Measurements from ENCODE around the gene TTC22. TPM values are rescaled to one million over a fixed set of nuclear protein-coding genes. Genes with fewer than 3 reads are reported as not detected.

Gene TTC22
- total RNA-seq, 8 experiments from 2014 or later, result 0.27 to 2.4 (median 0.62) TPM; not detected in 2

DNA sequence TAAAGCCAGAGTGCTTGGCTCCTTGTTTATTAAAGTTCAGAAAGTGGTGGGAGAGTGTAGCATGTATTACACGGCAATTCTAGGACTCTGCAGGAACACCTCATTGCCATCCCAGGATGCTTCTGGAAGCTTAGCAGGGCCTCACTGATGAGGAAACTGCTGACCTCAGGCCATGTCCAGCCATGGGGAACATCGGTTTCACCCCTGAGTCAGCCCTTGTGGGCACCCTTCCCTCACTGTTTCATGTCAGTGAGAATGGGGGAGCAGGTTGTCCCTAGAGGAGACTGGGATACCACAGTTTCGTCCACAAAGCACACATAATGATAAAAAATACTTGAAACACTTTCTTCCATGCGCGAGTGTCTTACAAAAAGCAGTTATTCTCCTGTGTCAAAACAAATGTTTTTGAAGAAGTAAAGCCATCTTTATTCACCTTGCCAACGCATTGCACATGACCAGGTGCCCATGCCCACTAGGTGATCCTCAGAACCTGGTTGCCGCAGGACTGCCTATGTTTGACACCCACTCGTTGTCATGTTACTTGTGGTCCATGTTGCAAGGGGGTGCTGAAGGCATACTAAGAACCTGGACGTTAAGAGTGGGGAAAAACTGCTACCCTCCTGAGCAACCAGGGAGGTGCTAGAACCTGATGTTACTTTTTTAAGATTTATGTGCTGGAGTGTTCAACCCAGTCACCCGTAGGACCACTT lies 41.2 kb upstream of the TTC22 start:
- in situ Hi-C loops (cut with MboI; ENCODE audit: low pct_unique_long_range_greater_than_20kb in 2 of 9, low sequenced_read_pairs in 9 of 9, unreplicated experiment in 9 of 9), result loop anchor here in 1 of 9 experiments (25.0 kb wide), 1 partner anchor 980 kb away; no protein-coding TSS in a partner anchor
- H3K27ac ChIP-seq, result no peak overlapping the region
- ATAC-seq (replicated peaks in 6 of 8), result no peak
- no peak overlapping the region for H3K4me3 ChIP-seq
- H3K4me1 ChIP-seq (replicated peaks in 1 of 2), result no peaks in the 10 kb centered on the region
- WGBS, 10 experiments, result 38 to 100% (median 90%) methylated on average over 1 to 10 of the region's 10 CpGs; no CpG with 5 or more reads in 1 of the 10 experiments

DNA sequence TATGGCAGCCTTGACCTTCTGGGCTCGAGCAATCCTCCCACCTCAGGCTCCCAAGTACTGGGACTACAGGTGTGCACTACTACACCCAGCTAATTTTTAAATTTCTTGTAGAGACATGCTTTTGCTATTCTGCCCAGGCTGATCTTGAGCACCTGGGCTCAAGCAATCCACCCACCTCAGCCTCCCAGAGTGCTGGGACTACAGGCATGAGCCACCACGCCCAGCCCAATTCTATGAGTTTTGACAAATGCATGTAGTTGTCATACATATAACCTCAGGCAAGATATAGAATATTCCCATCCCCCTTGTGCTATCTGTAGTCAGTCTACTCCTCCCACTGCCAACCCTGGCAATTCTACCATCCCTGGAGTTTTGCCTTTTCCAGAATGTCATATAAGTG lies 38.7 kb upstream of the TTC22 start:
- 0 to 93% (median 75%) methylated on average over 1 to 2 of the region's 2 CpGs; no CpG with 5 or more reads in 5 of the 10 experiments for WGBS, 10 experiments
- Histone ChIP-seq H3K4me3 (no peak overlapping the region), H3K27ac (no peak overlapping the region), H3K4me1 (replicated peaks in 1 of 2) (no peaks in the 10 kb centered on the region)
- no peak for ATAC-seq (replicated peaks in 6 of 8)
- in situ Hi-C loops (cut with MboI; ENCODE audit: low pct_unique_long_range_greater_than_20kb in 2 of 9, low sequenced_read_pairs in 9 of 9, unreplicated experiment in 9 of 9), result loop anchor here in 1 of 9 experiments (25.0 kb wide), 1 partner anchor 978 kb away; no protein-coding TSS in a partner anchor

DNA sequence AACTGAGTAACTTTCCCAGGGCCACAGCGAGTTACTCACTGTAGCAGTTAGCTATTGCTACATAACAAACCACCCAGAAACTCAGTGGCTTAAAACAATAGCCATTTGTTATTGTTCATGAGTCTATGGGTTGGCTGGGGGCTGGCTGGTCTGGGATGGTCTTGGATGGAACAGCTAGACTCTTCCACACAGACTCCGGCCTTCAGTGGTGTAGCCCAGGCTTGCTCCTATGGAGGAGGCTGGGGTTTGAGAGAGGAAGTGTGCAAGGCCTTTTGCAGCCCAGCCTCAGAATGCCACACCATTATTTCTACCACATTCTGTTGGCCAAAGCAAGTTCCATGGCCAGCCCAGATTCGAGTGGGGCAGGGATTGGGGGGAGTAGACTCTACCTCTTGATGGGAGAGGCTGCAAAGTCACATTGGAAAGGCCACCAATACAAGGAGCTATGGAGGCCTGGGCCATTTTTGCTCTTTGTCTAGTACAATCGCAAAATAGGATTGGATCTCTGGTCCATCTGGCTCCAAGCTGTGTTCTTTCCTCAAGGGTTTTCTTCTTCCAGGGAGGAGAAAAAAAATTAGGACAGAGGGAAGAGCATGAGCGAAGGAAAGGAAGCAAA lies 37.5 kb upstream of the TTC22 start:
- in situ Hi-C loops (cut with MboI; ENCODE audit: low pct_unique_long_range_greater_than_20kb in 2 of 9, low sequenced_read_pairs in 9 of 9, unreplicated experiment in 9 of 9), result loop anchor here in 1 of 9 experiments (25.0 kb wide), 1 partner anchor 976 kb away; no protein-coding TSS in a partner anchor
- Histone ChIP-seq H3K27ac (no peak overlapping the region), H3K4me3 (no peak overlapping the region), H3K4me1 (replicated peaks in 1 of 2) (no peaks in the 10 kb centered on the region)
- no peak for ATAC-seq (replicated peaks in 6 of 8)
- 0 to 100% (median 80%) methylated on average over 1 to 5 of the region's 5 CpGs; no CpG with 5 or more reads in 1 of the 10 experiments for WGBS, 10 experiments

DNA sequence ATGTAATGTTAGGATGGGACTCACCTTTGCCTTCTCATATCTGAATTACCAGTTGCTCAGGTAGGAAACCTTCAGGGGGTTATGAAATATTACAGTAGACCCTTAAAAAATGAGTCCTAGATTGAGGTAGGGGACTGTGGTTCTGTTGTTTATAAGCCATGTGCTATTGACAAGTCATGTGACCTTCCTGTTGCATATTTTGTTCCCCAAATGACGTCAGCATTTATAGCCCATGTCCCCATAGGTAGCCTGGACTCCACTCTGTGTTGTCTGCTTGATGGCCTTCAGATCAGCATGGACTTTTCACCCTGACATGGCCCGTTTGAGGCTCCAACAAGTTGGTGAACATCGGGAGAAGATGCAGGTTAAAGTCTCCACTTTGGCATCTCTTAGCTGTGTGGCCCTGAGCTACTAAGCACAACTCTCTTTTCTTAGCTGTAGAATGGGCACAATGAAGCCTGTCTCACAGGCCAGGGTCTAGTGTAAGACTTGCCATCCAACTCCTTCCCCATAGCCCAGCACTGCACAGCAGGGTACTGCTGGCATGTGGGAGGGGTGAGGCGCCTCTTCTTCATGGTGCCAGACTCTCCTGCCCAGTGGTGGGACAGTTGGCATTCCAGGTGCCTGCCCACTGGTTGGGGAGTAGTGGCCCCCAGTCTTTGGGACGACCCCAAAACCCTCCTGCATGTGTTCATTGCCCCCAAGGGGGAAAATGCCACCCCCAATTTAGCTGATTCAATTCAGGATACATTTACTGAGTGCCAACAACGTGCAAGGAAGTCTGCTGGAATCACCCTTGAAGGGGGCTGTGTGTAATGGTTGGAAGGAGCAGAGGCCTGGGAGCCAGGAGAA lies 36.1 kb upstream of the TTC22 start:
- no peak for ATAC-seq (replicated peaks in 6 of 8)
- WGBS, 10 experiments, result 29 to 73% (median 62%) methylated on average over 1 to 6 of the region's 6 CpGs; no CpG with 5 or more reads in 3 of the 10 experiments
- in situ Hi-C loops (cut with MboI; ENCODE audit: low pct_unique_long_range_greater_than_20kb in 2 of 9, low sequenced_read_pairs in 9 of 9, unreplicated experiment in 9 of 9), result loop anchor here in 1 of 9 experiments (25.0 kb wide), 1 partner anchor 975 kb away; no protein-coding TSS in a partner anchor
- no peaks in the 10 kb centered on the region for H3K4me1 ChIP-seq (replicated peaks in 1 of 2)
- no peak overlapping the region for H3K27ac ChIP-seq
- H3K4me3 ChIP-seq, result no peak overlapping the region

DNA sequence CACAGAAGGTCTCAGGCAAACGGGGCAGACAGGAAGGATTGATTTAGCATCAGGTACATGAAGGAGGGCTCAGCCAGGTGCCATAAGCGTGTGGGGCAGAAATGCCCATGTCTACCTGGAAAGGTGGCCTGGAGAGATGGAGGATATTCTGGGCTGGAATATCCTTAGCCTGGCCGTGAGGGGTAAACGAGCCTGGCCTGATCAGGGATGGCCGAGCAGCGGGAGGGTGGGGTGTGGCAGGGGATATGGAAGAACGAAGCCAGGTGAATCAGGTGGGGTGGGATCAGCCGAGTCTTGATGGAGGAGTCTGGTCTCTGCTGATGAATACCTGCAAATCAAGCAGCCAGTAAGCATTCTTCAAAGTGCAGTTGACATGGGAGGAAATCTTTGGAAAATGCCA lies 35.5 kb upstream of the TTC22 start:
- in situ Hi-C loops (cut with MboI; ENCODE audit: low pct_unique_long_range_greater_than_20kb in 2 of 9, low sequenced_read_pairs in 9 of 9, unreplicated experiment in 9 of 9), result loop anchor here in 1 of 9 experiments (25.0 kb wide), 1 partner anchor 974 kb away; no protein-coding TSS in a partner anchor
- 0 to 75% (median 73%) methylated on average over 1 to 8 of the region's 8 CpGs; no CpG with 5 or more reads in 5 of the 10 experiments for WGBS, 10 experiments
- no peak for ATAC-seq (replicated peaks in 6 of 8)

DNA sequence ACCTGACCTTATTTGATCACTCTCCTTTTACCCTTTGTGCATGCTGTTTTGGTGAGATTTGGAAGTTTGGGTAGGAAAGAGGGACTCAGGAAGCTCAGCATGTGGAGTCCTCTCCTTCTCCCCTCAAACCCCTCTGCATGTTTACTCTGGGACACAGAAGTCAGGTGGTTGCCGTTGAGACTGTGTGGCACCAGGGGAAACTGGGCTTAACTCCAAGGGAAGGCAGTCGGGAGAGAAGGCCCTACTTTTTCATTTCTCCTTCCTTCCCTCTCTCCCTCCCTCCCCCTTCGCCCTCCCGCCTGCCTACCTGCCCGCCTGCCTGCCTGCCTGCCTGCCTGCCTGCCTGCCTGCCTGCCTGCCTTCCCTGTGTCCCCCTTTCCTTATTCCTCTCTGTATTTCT lies 34.8 kb upstream of the TTC22 start:
- Histone ChIP-seq H3K4me3 (no peak overlapping the region), H3K27ac (no peak overlapping the region), H3K4me1 (replicated peaks in 1 of 2) (no peaks in the 10 kb centered on the region)
- in situ Hi-C loops (cut with MboI; ENCODE audit: low pct_unique_long_range_greater_than_20kb in 2 of 9, low sequenced_read_pairs in 9 of 9, unreplicated experiment in 9 of 9), result loop anchor here in 1 of 9 experiments (25.0 kb wide), 1 partner anchor 974 kb away; no protein-coding TSS in a partner anchor
- ATAC-seq (replicated peaks in 6 of 8), result no peak
- 20 to 48% methylated on average over 1 to 2 of the region's 5 CpGs; no CpG with 5 or more reads in 8 of the 10 experiments for WGBS, 10 experiments

More for the DNA sequence above, 35.5 kb upstream of the TTC22 start:
- no peak overlapping the region for H3K27ac ChIP-seq
- H3K4me3 ChIP-seq, result no peak overlapping the region
- no peaks in the 10 kb centered on the region for H3K4me1 ChIP-seq (replicated peaks in 1 of 2)

DNA sequence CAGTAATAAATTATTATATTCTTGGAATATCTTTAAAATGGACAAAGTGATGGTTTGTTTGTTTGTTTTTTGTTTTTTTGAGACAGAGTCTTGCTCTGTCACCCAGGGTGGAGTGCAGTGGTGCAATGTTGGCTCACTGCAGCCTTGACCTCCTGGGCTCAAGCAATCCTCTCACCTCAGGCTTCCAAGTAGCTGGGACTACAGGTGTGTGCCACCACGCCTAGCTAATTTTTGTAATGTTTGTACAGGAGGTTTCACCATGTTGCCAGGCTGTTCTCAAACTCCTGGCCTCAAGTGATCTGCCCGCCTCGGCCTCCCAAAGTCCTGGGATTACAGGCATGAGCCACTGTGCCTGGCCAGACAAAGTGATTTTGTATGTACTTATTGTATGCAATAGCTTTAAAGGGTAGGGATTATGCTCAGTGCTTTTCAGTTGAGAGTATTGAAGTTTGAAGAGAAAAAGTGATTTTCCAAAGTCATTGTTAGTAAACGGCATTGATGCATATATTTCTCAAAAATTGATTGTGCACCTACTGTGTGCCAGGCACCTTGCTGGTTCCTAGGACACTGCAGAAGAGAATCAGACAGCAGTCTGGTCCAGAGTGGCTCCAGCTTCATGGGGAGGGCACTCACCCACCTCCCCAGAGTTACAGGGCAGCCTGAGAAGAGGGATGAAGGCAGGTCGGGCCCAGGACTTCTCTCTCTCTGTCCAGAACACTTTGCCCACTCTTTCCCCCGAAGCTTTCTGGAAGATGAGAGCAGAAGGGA lies 34.2 kb upstream of the TTC22 start:
- 17 to 90% (median 73%) methylated on average over 1 to 6 of the region's 6 CpGs; no CpG with 5 or more reads in 2 of the 10 experiments for WGBS, 10 experiments
- H3K4me1 ChIP-seq (replicated peaks in 1 of 2), result no peaks in the 10 kb centered on the region
- no peak overlapping the region for H3K4me3 ChIP-seq
- in situ Hi-C loops (cut with MboI; ENCODE audit: low pct_unique_long_range_greater_than_20kb in 2 of 9, low sequenced_read_pairs in 9 of 9, unreplicated experiment in 9 of 9), result loop anchor here in 1 of 9 experiments (25.0 kb wide), 1 partner anchor 973 kb away; no protein-coding TSS in a partner anchor
- no peak overlapping the region for H3K27ac ChIP-seq
- no peak for ATAC-seq (replicated peaks in 6 of 8)

DNA sequence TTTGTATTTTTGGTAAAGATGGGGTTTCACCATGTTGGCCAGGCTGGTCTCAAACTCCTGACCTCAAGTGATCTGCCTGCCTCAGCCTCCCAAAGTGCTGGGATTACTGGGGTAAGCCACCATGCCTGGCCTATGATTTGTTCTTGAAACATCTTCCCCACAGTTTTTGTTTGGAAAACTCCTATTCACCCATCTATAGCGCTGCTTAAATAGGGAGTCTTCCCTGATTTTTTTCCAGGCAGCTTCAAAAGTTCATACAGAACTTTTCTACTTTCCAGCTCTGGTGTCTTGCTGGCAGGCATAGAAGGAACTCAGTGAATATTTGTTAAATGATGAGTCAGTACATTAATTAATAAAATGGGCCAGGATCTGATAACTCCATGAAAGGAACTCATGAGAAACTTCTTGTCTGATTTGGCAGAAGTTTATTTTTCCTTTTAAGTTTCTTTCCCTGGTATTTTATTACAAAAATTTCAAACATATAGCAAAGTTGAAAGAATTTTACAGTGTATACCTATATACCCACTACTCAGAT lies 33.0 kb upstream of the TTC22 start:
- WGBS, 10 experiments, result 0 to 100% (median 88%) methylated on average over 1 of the region's 1 CpG; no CpG with 5 or more reads in 4 of the 10 experiments
- no peak overlapping the region for H3K4me3 ChIP-seq
- in situ Hi-C loops (cut with MboI; ENCODE audit: low pct_unique_long_range_greater_than_20kb in 2 of 9, low sequenced_read_pairs in 9 of 9, unreplicated experiment in 9 of 9), result loop anchor here in 1 of 9 experiments (25.0 kb wide), 1 partner anchor 972 kb away; no protein-coding TSS in a partner anchor
- ATAC-seq (replicated peaks in 6 of 8), result no peak
- no peak overlapping the region for H3K27ac ChIP-seq
- H3K4me1 ChIP-seq (replicated peaks in 1 of 2), result no peaks in the 10 kb centered on the region

DNA sequence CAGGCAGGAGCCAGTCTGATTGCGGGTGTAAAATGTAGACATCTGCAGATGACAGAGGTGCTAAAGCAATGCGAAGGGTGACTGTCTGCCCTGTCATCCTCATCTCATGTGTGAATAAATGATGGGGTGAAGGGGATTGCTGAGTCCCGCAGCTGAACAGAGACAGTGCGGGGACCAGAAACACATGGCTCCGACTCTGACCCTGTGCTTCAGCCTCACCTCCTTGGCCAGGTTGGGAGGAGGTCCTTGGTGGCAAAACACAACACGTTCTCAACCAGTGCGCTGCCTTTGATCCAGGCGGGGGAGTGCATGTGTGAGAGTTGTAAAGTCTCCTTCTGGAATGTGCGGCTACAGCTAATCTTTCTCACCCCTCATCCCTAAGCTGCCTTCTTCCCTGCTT lies 32.0 kb upstream of the TTC22 start:
- in situ Hi-C loops (cut with MboI; ENCODE audit: low pct_unique_long_range_greater_than_20kb in 2 of 9, low sequenced_read_pairs in 9 of 9, unreplicated experiment in 9 of 9), result loop anchor here in 1 of 9 experiments (25.0 kb wide), 1 partner anchor 971 kb away; no protein-coding TSS in a partner anchor
- no peak for ATAC-seq (replicated peaks in 6 of 8)
- 67 to 100% (median 88%) methylated on average over 3 to 9 of the region's 9 CpGs; no CpG with 5 or more reads in 3 of the 10 experiments for WGBS, 10 experiments

DNA sequence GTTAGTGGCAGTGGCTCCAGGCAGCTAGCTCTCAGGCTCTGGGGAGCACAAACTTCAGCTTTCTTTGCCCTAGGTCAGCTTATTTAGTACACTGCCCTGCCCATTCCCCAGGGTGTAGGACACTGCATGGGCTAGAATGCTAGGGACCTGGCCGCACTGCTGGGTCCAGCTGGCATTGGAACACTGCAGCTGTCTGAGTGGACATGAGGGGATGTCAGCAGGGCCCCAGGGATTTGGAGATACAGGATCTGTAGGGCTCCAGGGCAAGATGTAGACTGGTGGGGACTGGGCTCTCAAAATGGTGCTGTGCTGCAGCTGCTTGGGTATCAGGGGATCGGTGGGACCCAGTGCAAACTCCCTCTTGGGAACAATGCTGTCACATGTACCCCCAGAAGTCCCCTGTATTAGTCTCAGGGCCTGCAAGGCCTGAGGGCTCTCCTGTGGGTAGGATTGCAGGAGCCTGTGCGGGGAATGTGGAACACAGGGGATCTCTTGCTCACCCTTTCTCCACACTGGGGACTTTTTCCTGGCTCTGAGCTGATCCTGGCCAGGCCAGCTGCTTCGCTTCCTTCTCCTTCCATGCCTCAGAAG lies 25.2 kb upstream of the TTC22 start:
- in situ Hi-C loops (cut with MboI; ENCODE audit: low pct_unique_long_range_greater_than_20kb in 2 of 9, low sequenced_read_pairs in 9 of 9, unreplicated experiment in 9 of 9), result loop anchor here in 1 of 9 experiments (25.0 kb wide), 1 partner anchor 964 kb away; no protein-coding TSS in a partner anchor
- no peaks in the 10 kb centered on the region for H3K4me1 ChIP-seq (replicated peaks in 1 of 2)
- H3K4me3 ChIP-seq, result no peak overlapping the region
- H3K27ac ChIP-seq, result no peak overlapping the region
- no peak for ATAC-seq (replicated peaks in 6 of 8)
- 48 to 100% (median 81%) methylated on average over 1 to 3 of the region's 4 CpGs; no CpG with 5 or more reads in 4 of the 10 experiments for WGBS, 10 experiments

More for the DNA sequence above, 32.0 kb upstream of the TTC22 start:
- Histone ChIP-seq H3K4me1 (replicated peaks in 1 of 2) (no peaks in the 10 kb centered on the region), H3K4me3 (no peak overlapping the region), H3K27ac (no peak overlapping the region)

DNA sequence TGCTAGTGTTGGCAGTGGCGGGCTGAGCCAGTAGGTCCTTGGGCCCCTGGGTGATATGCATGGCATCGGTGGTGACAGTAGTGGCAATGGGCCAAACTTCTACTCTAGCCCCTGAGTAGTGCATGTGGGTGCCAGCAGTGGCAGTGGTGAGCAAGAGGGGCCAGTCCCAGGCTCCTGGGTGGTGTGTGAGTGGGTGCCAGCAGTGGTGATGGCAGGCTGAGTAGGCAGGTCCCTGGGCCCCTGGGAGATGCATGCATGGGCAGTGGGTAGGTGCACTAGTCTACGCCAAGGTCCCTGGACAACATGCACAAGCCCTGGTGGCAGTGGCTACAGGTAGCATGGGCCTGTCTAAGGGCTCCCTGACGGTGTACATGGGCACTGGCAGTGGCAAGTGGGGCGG lies 24.6 kb upstream of the TTC22 start:
- no peak for ATAC-seq (replicated peaks in 6 of 8)
- Histone ChIP-seq H3K27ac (no peak overlapping the region), H3K4me3 (no peak overlapping the region), H3K4me1 (replicated peaks in 1 of 2) (no peaks in the 10 kb centered on the region)
- WGBS, 10 experiments, result 40 to 95% (median 75%) methylated on average over 2 to 4 of the region's 5 CpGs; no CpG with 5 or more reads in 6 of the 10 experiments
- in situ Hi-C loops (cut with MboI; ENCODE audit: low pct_unique_long_range_greater_than_20kb in 2 of 9, low sequenced_read_pairs in 9 of 9, unreplicated experiment in 9 of 9), result loop anchor here in 1 of 9 experiments (25.0 kb wide), 1 partner anchor 963 kb away; no protein-coding TSS in a partner anchor
